CD8-positive, alpha-beta memory T cell (primary cell): ENCODE data around the gene CORIN. TPM values are rescaled to one million over a fixed set of nuclear protein-coding genes. Genes with fewer than 3 reads are reported as not detected.

ENCODE experiments used
- CTCF ChIA-PET: fragments of 350-600 bp; sonication (Branson Sonifier 250); formaldehyde crosslinking; loops from one replicate; lab custom pipeline; 2021; ENCODE audit warnings: antibody characterized with exemption; lab: Charles Lee
- POLR2A ChIA-PET: fragments of 350-600 bp; sonication (Branson Sonifier 250); formaldehyde crosslinking; loops from one replicate; lab custom pipeline; 2021; ENCODE audit warnings: antibody characterized with exemption; lab: Charles Lee
- DNase-seq, 5 donors: peaks; one replicate each; pipeline versions ENCODE4 v3.0.0 to v3.0.0-alpha.2; 2020 to 2022; ENCODE audit warnings: mixed read lengths in 1 of 5
- H3K27ac ChIP-seq: one replicate; pipeline ENCODE4 v1.7.0; 2013; ENCODE audit warnings: low read depth, mild to moderate bottlenecking, low read length, moderate library complexity
- H3K27me3 ChIP-seq: 2 replicates; pipeline ENCODE4 v1.7.0; 2013; ENCODE audit warnings: low read length, mild to moderate bottlenecking; ENCODE audit not compliant: insufficient read depth, poor library complexity, severe bottlenecking
- H3K36me3 ChIP-seq: 2 replicates; pipeline ENCODE4 v1.7.0; 2013; ENCODE audit warnings: mild to moderate bottlenecking, low read length, moderate library complexity; ENCODE audit not compliant: insufficient read depth
- H3K4me1 ChIP-seq: 2 replicates; pipeline ENCODE4 v1.7.0; 2013; ENCODE audit warnings: mild to moderate bottlenecking, low read length, moderate library complexity; ENCODE audit not compliant: insufficient read depth
- H3K4me3 ChIP-seq: 2 replicates; pipeline ENCODE4 v1.7.0; 2013; ENCODE audit warnings: mild to moderate bottlenecking, low read length
- H3K9me3 ChIP-seq: 2 replicates; pipeline ENCODE4 v1.7.0; 2013; ENCODE audit warnings: mild to moderate bottlenecking, low read length
- H3K27ac Mint-ChIP-seq, 8 donors: one replicate each; pipeline ENCODE4 v1.8.0; 2020 to 2021; ENCODE audit warnings: mixed read lengths in 8 of 8, mild to moderate bottlenecking in 6 of 8, inconsistent platforms in 3 of 8, moderate library complexity in 3 of 8
- H3K27me3 Mint-ChIP-seq, 2 donors: one replicate each; pipeline ENCODE4 v1.8.0; 2020 to 2021; ENCODE audit warnings: mixed read lengths in 2 of 2, mild to moderate bottlenecking in 1 of 2, moderate library complexity in 1 of 2
- H3K36me3 Mint-ChIP-seq, 3 donors: one replicate each; pipeline ENCODE4 v1.8.0; 2020 to 2021; ENCODE audit warnings: mixed read lengths in 3 of 3, inconsistent platforms in 1 of 3, mild to moderate bottlenecking in 1 of 3
- H3K4me1 Mint-ChIP-seq, 3 donors: one replicate each; pipeline ENCODE4 v1.8.0; 2020 to 2021; ENCODE audit warnings: mixed read lengths in 3 of 3, inconsistent platforms in 1 of 3, mild to moderate bottlenecking in 1 of 3
- H3K4me3 Mint-ChIP-seq, 7 donors: one replicate each; pipeline ENCODE4 v1.8.0; 2020 to 2021; ENCODE audit warnings: mixed read lengths in 7 of 7, mild to moderate bottlenecking in 6 of 7, moderate library complexity in 4 of 7, inconsistent platforms in 2 of 7
- H3K9me3 Mint-ChIP-seq, 5 donors: one replicate each; pipeline ENCODE4 v1.8.0; 2020 to 2022; ENCODE audit warnings: mixed read lengths in 5 of 5, mild to moderate bottlenecking in 3 of 5, moderate library complexity in 2 of 5, inconsistent platforms in 1 of 5
- polyA plus RNA-seq: library from polyadenylated mRNA; unstranded; fragments of 300-500 nt; fragmentation: Illumina TruSeq; gene quantifications from one replicate; pipeline ENCODE4 v1.2.3, GENCODE V29; 2021
- total RNA-seq, 2 experiments: library from RNA; stranded (reverse); gene quantifications; one replicate each; pipeline ENCODE4 v1.2.3, GENCODE V29; 2021

Gene CORIN
- total and polyA plus RNA-seq, 3 experiments from 2014 or later, result 0.04 to 0.11 (median 0.06) TPM

- Histone ChIP-seq H3K27me3 (no peaks in the 10 kb centered on the region), H3K4me3 (no peak overlapping the region), H3K36me3 (no peaks in the 10 kb centered on the region), H3K9me3 (no peaks in the 10 kb centered on the region), H3K4me1 (no peaks in the 10 kb centered on the region), H3K27ac (no peak overlapping the region)
- ChIA-PET CTCF (interaction anchor here (1.2 to 1.8 kb wide), 2 partner anchors 134 to 229 kb away, joined by 3 to 5 read pairs; no protein-coding TSS in a partner anchor), POLR2A (no interaction called here)
- Mint-ChIP-seq H3K27me3 (peaks cover 16 to 30% of the 10 kb centered on the region in 2 donors), H3K4me1 (peaks cover 0 to 4% (median 0%) of the 10 kb centered on the region in 3 donors), H3K9me3 (no peaks in the 10 kb centered on the region), H3K27ac (no peak overlapping the region), H3K36me3 (no peaks in the 10 kb centered on the region), H3K4me3 (no peak overlapping the region)
- no peak for DNase-seq
Observed at GRCh38 chr4:47704693-47705325, 133.1 kb downstream of the CORIN start.

DNA sequence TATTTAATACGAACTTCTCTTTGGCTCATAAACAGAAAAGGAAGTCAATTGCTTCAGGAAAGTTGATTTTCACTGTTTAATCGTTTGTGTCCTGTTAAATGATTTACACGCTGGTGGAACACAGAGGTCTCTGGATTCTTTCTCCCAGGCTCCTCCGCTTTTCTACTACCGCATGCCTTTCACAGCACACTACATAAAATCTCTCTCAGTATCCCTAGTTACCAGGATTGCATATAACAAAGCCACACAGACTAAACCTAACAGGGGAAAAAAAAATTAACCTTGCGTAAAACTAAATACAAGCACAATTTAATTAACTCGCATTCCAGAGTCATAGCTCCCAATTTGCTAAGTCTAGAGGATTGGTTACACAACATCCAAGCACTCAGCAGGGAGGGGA lies 133.9 kb downstream of the CORIN start:
- POLR2A ChIA-PET, result no interaction called here
- no peak overlapping the region for H3K4me3 ChIP-seq
- H3K4me1 Mint-ChIP-seq, result peaks cover 0 to 4% (median 0%) of the 10 kb centered on the region in 3 donors

GRCh38 chr4:47703008-47703407 lies 134.9 kb downstream of the CORIN start:
- DNase-seq, result no peak
- Mint-ChIP-seq H3K4me3 (no peak overlapping the region), H3K27me3 (peaks cover 15 to 30% of the 10 kb centered on the region in 2 donors), H3K36me3 (no peaks in the 10 kb centered on the region), H3K27ac (no peak overlapping the region), H3K4me1 (peaks cover 0 to 4% (median 0%) of the 10 kb centered on the region in 3 donors), H3K9me3 (no peaks in the 10 kb centered on the region)
- Histone ChIP-seq H3K9me3 (no peaks in the 10 kb centered on the region), H3K27me3 (no peaks in the 10 kb centered on the region), H3K36me3 (no peaks in the 10 kb centered on the region), H3K4me3 (no peak overlapping the region), H3K4me1 (no peaks in the 10 kb centered on the region), H3K27ac (no peak overlapping the region)
- POLR2A ChIA-PET, result no interaction called here
- CTCF ChIA-PET, result interaction anchor here (1.0 kb wide), 1 partner anchor 134 kb away, joined by 3 read pairs; no protein-coding TSS in a partner anchor

More for the DNA sequence above, 133.9 kb downstream of the CORIN start:
- Histone ChIP-seq H3K4me1 (no peaks in the 10 kb centered on the region), H3K27ac (no peak overlapping the region), H3K36me3 (no peaks in the 10 kb centered on the region), H3K27me3 (no peaks in the 10 kb centered on the region), H3K9me3 (no peaks in the 10 kb centered on the region)
- peaks cover 16 to 35% of the 10 kb centered on the region in 2 donors for H3K27me3 Mint-ChIP-seq
- H3K36me3 Mint-ChIP-seq, result no peaks in the 10 kb centered on the region
- no peak overlapping the region for H3K27ac Mint-ChIP-seq
- no peak overlapping the region for H3K4me3 Mint-ChIP-seq
- CTCF ChIA-PET, result interaction anchor here (1.0 kb wide), 1 partner anchor 133 kb away, joined by 3 read pairs; no protein-coding TSS in a partner anchor
- no peak for DNase-seq
- H3K9me3 Mint-ChIP-seq, result no peaks in the 10 kb centered on the region

GRCh38 chr4:47701286-47701685 lies 136.6 kb downstream of the CORIN start:
- Histone ChIP-seq H3K4me3 (no peak overlapping the region), H3K27ac (no peak overlapping the region), H3K27me3 (no peaks in the 10 kb centered on the region), H3K4me1 (no peaks in the 10 kb centered on the region), H3K36me3 (no peaks in the 10 kb centered on the region), H3K9me3 (no peaks in the 10 kb centered on the region)
- H3K36me3 Mint-ChIP-seq, result no peaks in the 10 kb centered on the region
- CTCF ChIA-PET, result interaction anchor here (2.9 kb wide), 1 partner anchor 13 kb away, joined by 8 read pairs; no protein-coding TSS in a partner anchor
- no peak overlapping the region for H3K4me3 Mint-ChIP-seq
- DNase-seq, result no peak
- no peak overlapping the region for H3K27ac Mint-ChIP-seq
- no peaks in the 10 kb centered on the region for H3K9me3 Mint-ChIP-seq
- peaks cover 0 to 4% (median 0%) of the 10 kb centered on the region in 3 donors for H3K4me1 Mint-ChIP-seq
- POLR2A ChIA-PET, result no interaction called here
- peaks cover 16 to 34% of the 10 kb centered on the region in 2 donors for H3K27me3 Mint-ChIP-seq

DNA sequence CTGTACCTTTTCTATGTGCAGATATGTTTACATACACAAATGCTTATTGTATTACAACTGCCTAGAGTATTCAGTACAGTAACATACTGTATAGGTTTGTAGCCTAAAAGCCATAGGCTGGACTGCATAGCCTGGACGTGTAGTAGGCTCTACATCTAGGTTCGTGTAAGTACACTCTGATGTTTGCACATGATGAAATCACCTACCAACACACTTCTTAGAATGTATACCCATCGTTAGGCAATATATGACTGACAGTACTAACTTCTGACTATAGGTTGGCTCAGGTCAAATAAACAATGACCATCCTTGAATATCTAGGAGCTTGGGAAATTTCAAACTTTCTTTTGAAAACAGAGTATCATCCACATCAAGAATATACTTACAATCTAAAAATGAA lies 139.0 kb downstream of the CORIN start:
- Mint-ChIP-seq H3K36me3 (no peaks in the 10 kb centered on the region), H3K27ac (no peak overlapping the region), H3K27me3 (peaks cover 12 to 47% of the 10 kb centered on the region in 2 donors), H3K9me3 (no peaks in the 10 kb centered on the region), H3K4me3 (no peak overlapping the region), H3K4me1 (no peaks in the 10 kb centered on the region)
- H3K4me3 ChIP-seq, result no peak overlapping the region
- POLR2A ChIA-PET, result no interaction called here
- no peaks in the 10 kb centered on the region for H3K4me1 ChIP-seq
- no peak for DNase-seq
- H3K36me3 ChIP-seq, result no peaks in the 10 kb centered on the region
- H3K27me3 ChIP-seq, result no peaks in the 10 kb centered on the region
- H3K9me3 ChIP-seq, result no peaks in the 10 kb centered on the region
- H3K27ac ChIP-seq, result no peak overlapping the region
- CTCF ChIA-PET, result interaction anchor here (2.9 kb wide), 1 partner anchor 11 kb away, joined by 8 read pairs; no protein-coding TSS in a partner anchor

- H3K27ac Mint-ChIP-seq, result no peak overlapping the region
- ChIA-PET POLR2A (no interaction called here), CTCF (no interaction called here)
- H3K36me3 ChIP-seq, result no peaks in the 10 kb centered on the region
- no peak overlapping the region for H3K4me3 ChIP-seq
- peaks cover 11 to 57% of the 10 kb centered on the region in 2 donors for H3K27me3 Mint-ChIP-seq
- H3K4me1 Mint-ChIP-seq, result no peaks in the 10 kb centered on the region
- H3K4me3 Mint-ChIP-seq, result no peak overlapping the region
- no peak for DNase-seq
- H3K27me3 ChIP-seq, result no peaks in the 10 kb centered on the region
- no peaks in the 10 kb centered on the region for H3K9me3 Mint-ChIP-seq
- no peak overlapping the region for H3K27ac ChIP-seq
- no peaks in the 10 kb centered on the region for H3K36me3 Mint-ChIP-seq
- H3K4me1 ChIP-seq, result no peaks in the 10 kb centered on the region
- H3K9me3 ChIP-seq, result no peaks in the 10 kb centered on the region
Observed at GRCh38 chr4:47696823-47697222, 141.0 kb downstream of the CORIN start.

- CTCF ChIA-PET, result no interaction called here
- Histone ChIP-seq H3K9me3 (no peaks in the 10 kb centered on the region), H3K4me1 (no peaks in the 10 kb centered on the region), H3K27ac (no peak overlapping the region), H3K27me3 (no peaks in the 10 kb centered on the region), H3K4me3 (no peak overlapping the region), H3K36me3 (no peaks in the 10 kb centered on the region)
- H3K36me3 Mint-ChIP-seq, result no peaks in the 10 kb centered on the region
- H3K27me3 Mint-ChIP-seq, result peaks cover 5 to 50% of the 10 kb centered on the region in 2 donors
- H3K4me1 Mint-ChIP-seq, result no peaks in the 10 kb centered on the region
- no peak overlapping the region for H3K27ac Mint-ChIP-seq
- no peaks in the 10 kb centered on the region for H3K9me3 Mint-ChIP-seq
- no peak overlapping the region for H3K4me3 Mint-ChIP-seq
- POLR2A ChIA-PET, result no interaction called here
- DNase-seq, result no peak
Observed at GRCh38 chr4:47695260-47695659, 142.6 kb downstream of the CORIN start.

DNA sequence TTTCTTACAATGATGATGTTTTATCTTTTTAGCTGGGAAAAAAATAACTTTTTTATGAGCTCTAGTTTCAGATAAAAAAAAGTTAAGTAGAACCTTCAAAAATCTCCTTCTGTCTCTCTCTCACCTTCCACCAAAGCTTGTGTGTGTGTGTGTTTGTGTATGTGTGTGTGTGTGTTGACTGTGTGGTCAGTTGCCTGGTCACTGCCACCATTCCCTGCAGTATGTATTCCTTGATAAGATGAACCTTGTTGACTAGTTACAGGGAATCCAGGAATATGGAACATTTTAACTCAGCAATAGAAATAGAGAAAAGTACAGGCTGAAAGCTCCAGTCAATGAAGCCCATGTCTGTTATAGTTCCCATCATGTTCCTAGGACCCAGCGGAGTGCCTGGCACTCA lies 143.5 kb downstream of the CORIN start:
- CTCF ChIA-PET, result interaction anchor here (1.2 kb wide), 1 partner anchor 142 kb away, joined by 3 read pairs; no protein-coding TSS in a partner anchor
- Histone ChIP-seq H3K27me3 (no peaks in the 10 kb centered on the region), H3K4me1 (no peaks in the 10 kb centered on the region), H3K4me3 (no peak overlapping the region), H3K9me3 (no peaks in the 10 kb centered on the region), H3K36me3 (no peaks in the 10 kb centered on the region), H3K27ac (no peak overlapping the region)
- H3K4me3 Mint-ChIP-seq, result no peak overlapping the region
- POLR2A ChIA-PET, result no interaction called here
- no peaks in the 10 kb centered on the region for H3K4me1 Mint-ChIP-seq
- peaks cover 5 to 42% of the 10 kb centered on the region in 2 donors for H3K27me3 Mint-ChIP-seq
- H3K9me3 Mint-ChIP-seq, result no peaks in the 10 kb centered on the region
- DNase-seq, result no peak
- H3K36me3 Mint-ChIP-seq, result no peaks in the 10 kb centered on the region
- H3K27ac Mint-ChIP-seq, result no peak overlapping the region
